HepG2 (cell line): Measurements from ENCODE around the gene TLDC2. TPM values are rescaled to one million over a fixed set of nuclear protein-coding genes. Genes with fewer than 3 reads are reported as not detected.

Experiments used
- CREB1 ChIP-seq, 2 experiments: fragments of 450-650 bp in 1 of 2; IDR thresholded peaks; 2 replicates each; pipeline ENCODE4 v1.6.1; 2016 to 2017; ENCODE audit warnings: control low read depth in 1 of 2, mild to moderate bottlenecking in 1 of 2, missing compliant biosample characterization in 1 of 2, missing genetic modification characterization in 1 of 2
- FOXO1 ChIP-seq: sonication (generic); formaldehyde crosslinking; IDR thresholded peaks from 2 replicates; pipeline ENCODE4 v1.4.0; 2020; ENCODE audit warnings: missing genetic modification reagents
- PCBP2 ChIP-seq: fragments of 200-400 bp; formaldehyde crosslinking; optimal IDR thresholded peaks from 2 replicates; pipeline ENCODE3; 2018; ENCODE audit warnings: low read length, low read depth; ENCODE audit not compliant: poor library complexity, severe bottlenecking
- SIN3B ChIP-seq: fragments of 150-350 bp; IDR thresholded peaks from 2 replicates; pipeline ENCODE4 v1.6.1; 2014; ENCODE audit warnings: low read length
- SMAD1 ChIP-seq: sonication (generic); formaldehyde crosslinking; IDR thresholded peaks from 2 replicates; pipeline ENCODE4 v1.4.0; 2020; ENCODE audit warnings: missing genetic modification reagents, low read depth, mild to moderate bottlenecking, borderline replicate concordance
- ZBTB3 ChIP-seq: sonication (generic); formaldehyde crosslinking; IDR thresholded peaks from 2 replicates; pipeline ENCODE4 v1.4.0; 2020; ENCODE audit warnings: low read depth, mild to moderate bottlenecking, moderate library complexity, missing genetic modification reagents, borderline replicate concordance
- ZMAT3 ChIP-seq: sonication (generic); formaldehyde crosslinking; conservative IDR thresholded peaks from 2 replicates; pipeline ENCODE4 v1.7.0; 2021; ENCODE audit warnings: missing genetic modification reagents
- ZNF20 ChIP-seq: sonication (generic); formaldehyde crosslinking; IDR thresholded peaks from 2 replicates; pipeline ENCODE4 v1.4.0; 2020; ENCODE audit warnings: mild to moderate bottlenecking, moderate library complexity, missing genetic modification reagents
- ZNF251 ChIP-seq: sonication (generic); formaldehyde crosslinking; IDR thresholded peaks from 2 replicates; pipeline ENCODE4 v1.9.0; 2021; ENCODE audit warnings: mild to moderate bottlenecking, missing genetic modification reagents
- ZNF543 ChIP-seq: sonication (generic); formaldehyde crosslinking; IDR thresholded peaks from 2 replicates; pipeline ENCODE4 v1.4.0; 2020; ENCODE audit warnings: mild to moderate bottlenecking, missing genetic modification reagents
- ZNF678 ChIP-seq: sonication (generic); formaldehyde crosslinking; IDR thresholded peaks from 2 replicates; pipeline ENCODE4 v1.4.0; 2020; ENCODE audit warnings: mild to moderate bottlenecking, missing genetic modification reagents
- polyA plus RNA-seq, 8 experiments: library from polyadenylated mRNA; depleted of rRNA in 3 of 8; stranded (reverse) in 7 of 8; unstranded in 1 of 8; fragments of >200 nt; fragmentation: Illumina TruSeq in 4 of 8; extraction: Trizol in 4 of 8; gene quantifications; 2 replicates each; pipeline versions ENCODE4 v1.2.1 to v1.2.3, GENCODE V29; 2011 to 2016; ENCODE audit warnings: low read depth in 4 of 8, missing spikeins in 1 of 8, mixed read lengths in 1 of 8; ENCODE audit not compliant: insufficient read depth in 1 of 8
- total RNA-seq, 5 experiments: library from RNA; depleted of rRNA; stranded (reverse); fragments of >200 nt; fragmentation: Illumina TruSeq; extraction: Trizol; gene quantifications; 2 replicates each; pipeline ENCODE4 v1.2.3, GENCODE V29; 2016; ENCODE audit warnings: low read depth in 1 of 5
- TF ChIP-seq, protein P1 (sequence below): IDR thresholded peaks from 2 replicates; pipeline ENCODE4 v1.4.0; 2020; ENCODE audit warnings: mild to moderate bottlenecking, missing genetic modification reagents
- TF ChIP-seq, protein P2 (sequence below): sonication (generic); formaldehyde crosslinking; IDR thresholded peaks from 2 replicates; pipeline ENCODE4 v1.4.0; 2020; ENCODE audit warnings: mild to moderate bottlenecking, missing genetic modification reagents
- TF ChIP-seq, protein P3 (sequence below): IDR thresholded peaks from 2 replicates; pipeline ENCODE4 v1.6.1; 2016; ENCODE audit warnings: mild to moderate bottlenecking, missing biosample characterization, missing genetic modification reagents
- TF ChIP-seq, protein P4 (sequence below): sonication (generic); formaldehyde crosslinking; IDR thresholded peaks from 2 replicates; pipeline ENCODE4 v1.4.0; 2020; ENCODE audit warnings: missing genetic modification reagents, borderline replicate concordance
- TF ChIP-seq, protein P5 (sequence below): sonication (generic); formaldehyde crosslinking; IDR thresholded peaks from 2 replicates; pipeline ENCODE4 v1.9.0; 2021; ENCODE audit warnings: missing genetic modification reagents, mild to moderate bottlenecking, borderline replicate concordance
- TF ChIP-seq, protein P6 (sequence below): sonication (generic); formaldehyde crosslinking; conservative IDR thresholded peaks from 2 replicates; pipeline ENCODE4 v1.8.0; 2022; ENCODE audit warnings: low read depth, missing genetic modification reagents

TLDC2 gene
- total and polyA plus RNA-seq, 2 of the 13 experiments (the other 11 are each of a cell fraction or from before 2014, with no cell fraction given), result 1.5 to 1.6 TPM

DNA sequence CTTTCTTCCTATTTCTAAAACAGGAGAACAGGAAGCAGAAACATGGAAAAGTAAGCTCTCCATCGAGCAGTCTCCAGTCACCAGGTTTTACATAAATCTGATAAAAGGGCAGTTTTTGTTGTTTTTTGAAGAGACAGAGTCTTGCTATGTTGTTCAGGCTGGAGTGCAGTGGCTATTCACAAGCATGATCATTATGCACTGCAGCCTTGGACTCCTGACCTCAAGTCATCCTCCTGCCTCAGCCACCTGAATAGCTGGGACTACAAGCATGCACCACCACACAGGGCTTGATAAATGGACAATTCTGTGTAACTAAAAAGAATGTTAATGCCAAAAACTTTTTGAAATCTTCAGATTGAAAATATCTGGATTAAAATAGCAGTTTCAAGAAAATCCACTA is 51.8 kb downstream of the TLDC2 start (continued):
- TF ChIP-seq CREB1 (IDR thresholded peaks at IDR 0.05) (no peak), CREB1 (CRISPR knock-in tag; IDR thresholded peaks at IDR 0.05) (no peak), ZBTB3 (CRISPR knock-in tag) (peak; percentile 98), PCBP2 (no peak), FOXO1 (peak; percentile 83; the same call in 1 of the 2 replicates), ZNF543 (CRISPR knock-in tag) (no peak), ZNF20 (CRISPR knock-in tag) (no peak), ZMAT3 (CRISPR knock-in tag) (no peak), SIN3B (no peak), ZNF251 (CRISPR knock-in tag) (no peak), ZNF678 (CRISPR knock-in tag) (no peak), SMAD1 (no peak)
- TF ChIP-seq, protein P1, sequence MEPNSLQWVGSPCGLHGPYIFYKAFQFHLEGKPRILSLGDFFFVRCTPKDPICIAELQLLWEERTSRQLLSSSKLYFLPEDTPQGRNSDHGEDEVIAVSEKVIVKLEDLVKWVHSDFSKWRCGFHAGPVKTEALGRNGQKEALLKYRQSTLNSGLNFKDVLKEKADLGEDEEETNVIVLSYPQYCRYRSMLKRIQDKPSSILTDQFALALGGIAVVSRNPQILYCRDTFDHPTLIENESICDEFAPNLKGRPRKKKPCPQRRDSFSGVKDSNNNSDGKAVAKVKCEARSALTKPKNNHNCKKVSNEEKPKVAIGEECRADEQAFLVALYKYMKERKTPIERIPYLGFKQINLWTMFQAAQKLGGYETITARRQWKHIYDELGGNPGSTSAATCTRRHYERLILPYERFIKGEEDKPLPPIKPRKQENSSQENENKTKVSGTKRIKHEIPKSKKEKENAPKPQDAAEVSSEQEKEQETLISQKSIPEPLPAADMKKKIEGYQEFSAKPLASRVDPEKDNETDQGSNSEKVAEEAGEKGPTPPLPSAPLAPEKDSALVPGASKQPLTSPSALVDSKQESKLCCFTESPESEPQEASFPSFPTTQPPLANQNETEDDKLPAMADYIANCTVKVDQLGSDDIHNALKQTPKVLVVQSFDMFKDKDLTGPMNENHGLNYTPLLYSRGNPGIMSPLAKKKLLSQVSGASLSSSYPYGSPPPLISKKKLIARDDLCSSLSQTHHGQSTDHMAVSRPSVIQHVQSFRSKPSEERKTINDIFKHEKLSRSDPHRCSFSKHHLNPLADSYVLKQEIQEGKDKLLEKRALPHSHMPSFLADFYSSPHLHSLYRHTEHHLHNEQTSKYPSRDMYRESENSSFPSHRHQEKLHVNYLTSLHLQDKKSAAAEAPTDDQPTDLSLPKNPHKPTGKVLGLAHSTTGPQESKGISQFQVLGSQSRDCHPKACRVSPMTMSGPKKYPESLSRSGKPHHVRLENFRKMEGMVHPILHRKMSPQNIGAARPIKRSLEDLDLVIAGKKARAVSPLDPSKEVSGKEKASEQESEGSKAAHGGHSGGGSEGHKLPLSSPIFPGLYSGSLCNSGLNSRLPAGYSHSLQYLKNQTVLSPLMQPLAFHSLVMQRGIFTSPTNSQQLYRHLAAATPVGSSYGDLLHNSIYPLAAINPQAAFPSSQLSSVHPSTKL (CRISPR knock-in tag), result peak; percentile 91
- TF ChIP-seq, protein P2, sequence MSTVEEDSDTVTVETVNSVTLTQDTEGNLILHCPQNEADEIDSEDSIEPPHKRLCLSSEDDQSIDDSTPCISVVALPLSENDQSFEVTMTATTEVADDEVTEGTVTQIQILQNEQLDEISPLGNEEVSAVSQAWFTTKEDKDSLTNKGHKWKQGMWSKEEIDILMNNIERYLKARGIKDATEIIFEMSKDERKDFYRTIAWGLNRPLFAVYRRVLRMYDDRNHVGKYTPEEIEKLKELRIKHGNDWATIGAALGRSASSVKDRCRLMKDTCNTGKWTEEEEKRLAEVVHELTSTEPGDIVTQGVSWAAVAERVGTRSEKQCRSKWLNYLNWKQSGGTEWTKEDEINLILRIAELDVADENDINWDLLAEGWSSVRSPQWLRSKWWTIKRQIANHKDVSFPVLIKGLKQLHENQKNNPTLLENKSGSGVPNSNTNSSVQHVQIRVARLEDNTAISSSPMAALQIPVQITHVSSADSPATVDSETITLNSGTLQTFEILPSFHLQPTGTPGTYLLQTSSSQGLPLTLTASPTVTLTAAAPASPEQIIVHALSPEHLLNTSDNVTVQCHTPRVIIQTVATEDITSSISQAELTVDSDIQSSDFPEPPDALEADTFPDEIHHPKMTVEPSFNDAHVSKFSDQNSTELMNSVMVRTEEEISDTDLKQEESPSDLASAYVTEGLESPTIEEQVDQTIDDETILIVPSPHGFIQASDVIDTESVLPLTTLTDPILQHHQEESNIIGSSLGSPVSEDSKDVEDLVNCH, result no peak
- TF ChIP-seq, protein P3, sequence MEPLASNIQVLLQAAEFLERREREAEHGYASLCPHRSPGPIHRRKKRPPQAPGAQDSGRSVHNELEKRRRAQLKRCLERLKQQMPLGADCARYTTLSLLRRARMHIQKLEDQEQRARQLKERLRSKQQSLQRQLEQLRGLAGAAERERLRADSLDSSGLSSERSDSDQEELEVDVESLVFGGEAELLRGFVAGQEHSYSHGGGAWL (CRISPR knock-in tag), result no peak
- TF ChIP-seq, protein P4, sequence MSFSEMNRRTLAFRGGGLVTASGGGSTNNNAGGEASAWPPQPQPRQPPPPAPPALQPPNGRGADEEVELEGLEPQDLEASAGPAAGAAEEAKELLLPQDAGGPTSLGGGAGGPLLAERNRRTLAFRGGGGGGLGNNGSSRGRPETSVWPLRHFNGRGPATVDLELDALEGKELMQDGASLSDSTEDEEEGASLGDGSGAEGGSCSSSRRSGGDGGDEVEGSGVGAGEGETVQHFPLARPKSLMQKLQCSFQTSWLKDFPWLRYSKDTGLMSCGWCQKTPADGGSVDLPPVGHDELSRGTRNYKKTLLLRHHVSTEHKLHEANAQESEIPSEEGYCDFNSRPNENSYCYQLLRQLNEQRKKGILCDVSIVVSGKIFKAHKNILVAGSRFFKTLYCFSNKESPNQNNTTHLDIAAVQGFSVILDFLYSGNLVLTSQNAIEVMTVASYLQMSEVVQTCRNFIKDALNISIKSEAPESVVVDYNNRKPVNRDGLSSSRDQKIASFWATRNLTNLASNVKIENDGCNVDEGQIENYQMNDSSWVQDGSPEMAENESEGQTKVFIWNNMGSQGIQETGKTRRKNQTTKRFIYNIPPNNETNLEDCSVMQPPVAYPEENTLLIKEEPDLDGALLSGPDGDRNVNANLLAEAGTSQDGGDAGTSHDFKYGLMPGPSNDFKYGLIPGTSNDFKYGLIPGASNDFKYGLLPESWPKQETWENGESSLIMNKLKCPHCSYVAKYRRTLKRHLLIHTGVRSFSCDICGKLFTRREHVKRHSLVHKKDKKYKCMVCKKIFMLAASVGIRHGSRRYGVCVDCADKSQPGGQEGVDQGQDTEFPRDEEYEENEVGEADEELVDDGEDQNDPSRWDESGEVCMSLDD, result no peak
- TF ChIP-seq, protein P5, sequence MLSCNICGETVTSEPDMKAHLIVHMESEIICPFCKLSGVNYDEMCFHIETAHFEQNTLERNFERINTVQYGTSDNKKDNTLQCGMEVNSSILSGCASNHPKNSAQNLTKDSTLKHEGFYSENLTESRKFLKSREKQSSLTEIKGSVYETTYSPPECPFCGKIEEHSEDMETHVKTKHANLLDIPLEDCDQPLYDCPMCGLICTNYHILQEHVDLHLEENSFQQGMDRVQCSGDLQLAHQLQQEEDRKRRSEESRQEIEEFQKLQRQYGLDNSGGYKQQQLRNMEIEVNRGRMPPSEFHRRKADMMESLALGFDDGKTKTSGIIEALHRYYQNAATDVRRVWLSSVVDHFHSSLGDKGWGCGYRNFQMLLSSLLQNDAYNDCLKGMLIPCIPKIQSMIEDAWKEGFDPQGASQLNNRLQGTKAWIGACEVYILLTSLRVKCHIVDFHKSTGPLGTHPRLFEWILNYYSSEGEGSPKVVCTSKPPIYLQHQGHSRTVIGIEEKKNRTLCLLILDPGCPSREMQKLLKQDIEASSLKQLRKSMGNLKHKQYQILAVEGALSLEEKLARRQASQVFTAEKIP (CRISPR knock-in tag), result no peak
- TF ChIP-seq, protein P6, sequence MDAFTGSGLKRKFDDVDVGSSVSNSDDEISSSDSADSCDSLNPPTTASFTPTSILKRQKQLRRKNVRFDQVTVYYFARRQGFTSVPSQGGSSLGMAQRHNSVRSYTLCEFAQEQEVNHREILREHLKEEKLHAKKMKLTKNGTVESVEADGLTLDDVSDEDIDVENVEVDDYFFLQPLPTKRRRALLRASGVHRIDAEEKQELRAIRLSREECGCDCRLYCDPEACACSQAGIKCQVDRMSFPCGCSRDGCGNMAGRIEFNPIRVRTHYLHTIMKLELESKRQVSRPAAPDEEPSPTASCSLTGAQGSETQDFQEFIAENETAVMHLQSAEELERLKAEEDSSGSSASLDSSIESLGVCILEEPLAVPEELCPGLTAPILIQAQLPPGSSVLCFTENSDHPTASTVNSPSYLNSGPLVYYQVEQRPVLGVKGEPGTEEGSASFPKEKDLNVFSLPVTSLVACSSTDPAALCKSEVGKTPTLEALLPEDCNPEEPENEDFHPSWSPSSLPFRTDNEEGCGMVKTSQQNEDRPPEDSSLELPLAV, result no peak
